CD8-positive, alpha-beta memory T cell (primary cell): Measurements from ENCODE around the gene PARP12. TPM values are rescaled to one million over a fixed set of nuclear protein-coding genes. Genes with fewer than 3 reads are reported as not detected.

Experiments used
- CTCF ChIA-PET: fragments of 350-600 bp; sonication (Branson Sonifier 250); formaldehyde crosslinking; loops from one replicate; lab custom pipeline; 2021; ENCODE audit warnings: antibody characterized with exemption; lab: Charles Lee
- POLR2A ChIA-PET: fragments of 350-600 bp; sonication (Branson Sonifier 250); formaldehyde crosslinking; loops from one replicate; lab custom pipeline; 2021; ENCODE audit warnings: antibody characterized with exemption; lab: Charles Lee
- DNase-seq, 5 donors: peaks; one replicate each; pipeline versions ENCODE4 v3.0.0 to v3.0.0-alpha.2; 2020 to 2022; ENCODE audit warnings: mixed read lengths in 1 of 5
- H3K27ac ChIP-seq: one replicate; pipeline ENCODE4 v1.7.0; 2013; ENCODE audit warnings: low read depth, mild to moderate bottlenecking, low read length, moderate library complexity
- H3K27me3 ChIP-seq: 2 replicates; pipeline ENCODE4 v1.7.0; 2013; ENCODE audit warnings: low read length, mild to moderate bottlenecking; ENCODE audit not compliant: insufficient read depth, poor library complexity, severe bottlenecking
- H3K36me3 ChIP-seq: 2 replicates; pipeline ENCODE4 v1.7.0; 2013; ENCODE audit warnings: mild to moderate bottlenecking, low read length, moderate library complexity; ENCODE audit not compliant: insufficient read depth
- H3K4me1 ChIP-seq: 2 replicates; pipeline ENCODE4 v1.7.0; 2013; ENCODE audit warnings: mild to moderate bottlenecking, low read length, moderate library complexity; ENCODE audit not compliant: insufficient read depth
- H3K4me3 ChIP-seq: 2 replicates; pipeline ENCODE4 v1.7.0; 2013; ENCODE audit warnings: mild to moderate bottlenecking, low read length
- H3K9me3 ChIP-seq: 2 replicates; pipeline ENCODE4 v1.7.0; 2013; ENCODE audit warnings: mild to moderate bottlenecking, low read length
- H3K27ac Mint-ChIP-seq, 8 donors: one replicate each; pipeline ENCODE4 v1.8.0; 2020 to 2021; ENCODE audit warnings: mixed read lengths in 8 of 8, mild to moderate bottlenecking in 6 of 8, inconsistent platforms in 3 of 8, moderate library complexity in 3 of 8
- H3K27me3 Mint-ChIP-seq, 2 donors: one replicate each; pipeline ENCODE4 v1.8.0; 2020 to 2021; ENCODE audit warnings: mixed read lengths in 2 of 2, mild to moderate bottlenecking in 1 of 2, moderate library complexity in 1 of 2
- H3K36me3 Mint-ChIP-seq, 3 donors: one replicate each; pipeline ENCODE4 v1.8.0; 2020 to 2021; ENCODE audit warnings: mixed read lengths in 3 of 3, inconsistent platforms in 1 of 3, mild to moderate bottlenecking in 1 of 3
- H3K4me1 Mint-ChIP-seq, 3 donors: one replicate each; pipeline ENCODE4 v1.8.0; 2020 to 2021; ENCODE audit warnings: mixed read lengths in 3 of 3, inconsistent platforms in 1 of 3, mild to moderate bottlenecking in 1 of 3
- H3K4me3 Mint-ChIP-seq, 7 donors: one replicate each; pipeline ENCODE4 v1.8.0; 2020 to 2021; ENCODE audit warnings: mixed read lengths in 7 of 7, mild to moderate bottlenecking in 6 of 7, moderate library complexity in 4 of 7, inconsistent platforms in 2 of 7
- H3K9me3 Mint-ChIP-seq, 5 donors: one replicate each; pipeline ENCODE4 v1.8.0; 2020 to 2022; ENCODE audit warnings: mixed read lengths in 5 of 5, mild to moderate bottlenecking in 3 of 5, moderate library complexity in 2 of 5, inconsistent platforms in 1 of 5
- polyA plus RNA-seq: library from polyadenylated mRNA; unstranded; fragments of 300-500 nt; fragmentation: Illumina TruSeq; gene quantifications from one replicate; pipeline ENCODE4 v1.2.3, GENCODE V29; 2021
- total RNA-seq, 2 experiments: library from RNA; stranded (reverse); gene quantifications; one replicate each; pipeline ENCODE4 v1.2.3, GENCODE V29; 2021

Gene PARP12
- total and polyA plus RNA-seq, 3 experiments from 2014 or later, result 24.7 to 34.0 (median 27.9) TPM

DNA sequence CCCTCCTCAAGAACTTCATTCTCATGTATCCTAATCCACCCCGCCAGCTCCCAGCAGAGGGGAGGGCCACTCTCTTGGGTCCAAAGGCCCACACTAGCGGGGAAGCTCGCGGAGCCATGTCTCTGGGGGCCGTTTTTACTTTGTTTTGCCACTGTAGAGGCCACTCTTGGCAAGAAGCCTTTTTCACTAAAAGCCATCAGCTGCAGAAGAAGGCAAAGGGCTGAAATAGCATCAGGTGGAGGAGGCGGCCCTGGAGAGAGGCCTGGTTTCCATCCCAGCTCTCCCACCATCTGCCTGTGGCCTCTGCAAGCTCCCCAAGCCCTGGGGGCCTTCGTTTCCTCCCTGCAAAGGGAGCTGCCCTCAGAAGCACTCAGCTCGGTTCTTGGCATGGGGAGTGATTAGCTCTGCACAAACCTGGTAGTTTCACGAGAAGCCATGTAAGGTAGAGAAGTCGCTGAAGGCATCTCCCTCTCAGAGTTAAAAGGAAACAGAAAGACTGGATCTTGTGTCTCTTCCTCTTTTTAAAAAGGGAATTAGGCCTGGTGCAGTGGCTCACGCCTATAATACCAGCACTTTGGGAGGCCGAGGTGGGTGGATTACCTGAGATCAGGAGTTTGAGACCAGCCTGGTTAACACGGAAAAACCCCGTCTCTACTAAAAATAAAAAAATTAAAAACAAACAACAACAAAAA is 70.3 kb downstream of the PARP12 start:
- H3K4me3 ChIP-seq, result no peak overlapping the region
- ChIA-PET CTCF (no interaction called here), POLR2A (no interaction called here)
- H3K36me3 ChIP-seq, result no peaks in the 10 kb centered on the region
- H3K4me3 Mint-ChIP-seq, result no peak overlapping the region
- no peaks in the 10 kb centered on the region for H3K9me3 ChIP-seq
- no peaks in the 10 kb centered on the region for H3K27me3 Mint-ChIP-seq
- no peaks in the 10 kb centered on the region for H3K27me3 ChIP-seq
- H3K4me1 ChIP-seq, result no peaks in the 10 kb centered on the region
- no peaks in the 10 kb centered on the region for H3K4me1 Mint-ChIP-seq
- no peaks in the 10 kb centered on the region for H3K9me3 Mint-ChIP-seq
- H3K36me3 Mint-ChIP-seq, result peaks cover 0 to 1% (median 0%) of the 10 kb centered on the region in 3 donors
- H3K27ac Mint-ChIP-seq, result no peak overlapping the region
- H3K27ac ChIP-seq, result no peak overlapping the region
- no peak for DNase-seq

- no peak overlapping the region for H3K4me3 Mint-ChIP-seq
- H3K27me3 Mint-ChIP-seq, result no peaks in the 10 kb centered on the region
- ChIA-PET CTCF (no interaction called here), POLR2A (no interaction called here)
- H3K27me3 ChIP-seq, result no peaks in the 10 kb centered on the region
- H3K4me1 ChIP-seq, result no peaks in the 10 kb centered on the region
- DNase-seq, result no peak
- H3K9me3 ChIP-seq, result no peaks in the 10 kb centered on the region
- H3K4me3 ChIP-seq, result no peak overlapping the region
- H3K27ac Mint-ChIP-seq, result no peak overlapping the region
- no peaks in the 10 kb centered on the region for H3K36me3 ChIP-seq
- no peaks in the 10 kb centered on the region for H3K9me3 Mint-ChIP-seq
- no peaks in the 10 kb centered on the region for H3K4me1 Mint-ChIP-seq
- H3K27ac ChIP-seq, result no peak overlapping the region
- H3K36me3 Mint-ChIP-seq, result peaks cover 0 to 3% (median 0%) of the 10 kb centered on the region in 3 donors
These were observed 70.8 kb downstream of the PARP12 start for GRCh38 chr7:139991911-139992310.

- H3K4me1 ChIP-seq, result no peaks in the 10 kb centered on the region
- peaks cover 0 to 3% (median 0%) of the 10 kb centered on the region in 3 donors for H3K36me3 Mint-ChIP-seq
- CTCF ChIA-PET, result no interaction called here
These were observed 71.5 kb downstream of the PARP12 start for GRCh38 chr7:139991269-139991666.

DNA sequence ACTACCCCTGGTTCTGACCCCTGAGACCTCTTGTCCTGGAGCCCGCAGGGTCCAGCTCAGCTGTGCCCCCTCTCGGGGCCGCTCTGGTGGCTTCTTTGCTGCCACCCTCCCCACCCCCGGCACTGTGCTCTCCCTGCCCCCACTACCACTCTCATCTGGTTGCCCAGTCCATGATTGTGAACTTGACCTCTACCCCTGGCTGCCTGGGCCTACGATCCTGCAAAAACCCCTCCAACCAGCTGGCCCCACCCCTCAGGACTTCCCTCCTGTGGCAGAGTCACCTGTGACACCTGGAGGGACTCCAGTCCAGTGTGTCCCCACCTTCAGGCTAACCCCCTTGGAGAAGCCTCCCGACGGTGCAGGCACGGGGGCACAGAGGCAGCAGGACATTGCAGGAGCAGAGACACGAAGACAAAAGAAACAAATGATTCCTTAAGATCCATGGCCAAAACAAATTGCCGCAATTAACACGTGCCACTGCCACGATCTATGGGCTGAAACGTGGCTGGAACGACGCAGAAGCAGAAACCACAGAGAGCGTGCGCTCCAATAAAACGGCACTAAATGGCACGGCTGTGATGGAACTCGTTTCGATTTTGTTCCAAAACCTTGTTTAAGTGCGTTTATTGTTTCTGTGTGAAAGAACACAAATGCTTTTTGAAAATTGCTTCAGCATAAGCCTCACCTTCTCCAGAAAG is 72.0 kb downstream of the PARP12 start:
- ChIA-PET CTCF (no interaction called here), POLR2A (no interaction called here)
- Mint-ChIP-seq H3K27me3 (no peaks in the 10 kb centered on the region), H3K36me3 (peaks cover 0 to 3% (median 0%) of the 10 kb centered on the region in 3 donors), H3K4me3 (no peak overlapping the region), H3K4me1 (no peaks in the 10 kb centered on the region), H3K27ac (no peak overlapping the region), H3K9me3 (no peaks in the 10 kb centered on the region)
- H3K9me3 ChIP-seq, result no peaks in the 10 kb centered on the region
- H3K27ac ChIP-seq, result no peak overlapping the region
- no peaks in the 10 kb centered on the region for H3K36me3 ChIP-seq
- H3K27me3 ChIP-seq, result no peaks in the 10 kb centered on the region
- H3K4me3 ChIP-seq, result no peak overlapping the region
- H3K4me1 ChIP-seq, result no peaks in the 10 kb centered on the region
- DNase-seq, result no peak

More at GRCh38 chr7:139991269-139991666, 71.5 kb downstream of the PARP12 start:
- Mint-ChIP-seq H3K27me3 (no peaks in the 10 kb centered on the region), H3K27ac (no peak overlapping the region), H3K4me3 (no peak overlapping the region), H3K9me3 (no peaks in the 10 kb centered on the region), H3K4me1 (no peaks in the 10 kb centered on the region)
- Histone ChIP-seq H3K9me3 (no peaks in the 10 kb centered on the region), H3K36me3 (no peaks in the 10 kb centered on the region), H3K27ac (no peak overlapping the region), H3K4me3 (no peak overlapping the region), H3K27me3 (no peaks in the 10 kb centered on the region)
- DNase-seq, result no peak
- POLR2A ChIA-PET, result no interaction called here

- ChIA-PET POLR2A (no interaction called here), CTCF (no interaction called here)
- Histone ChIP-seq H3K4me3 (no peak overlapping the region), H3K4me1 (no peaks in the 10 kb centered on the region), H3K36me3 (no peaks in the 10 kb centered on the region), H3K9me3 (no peaks in the 10 kb centered on the region), H3K27ac (no peak overlapping the region), H3K27me3 (no peaks in the 10 kb centered on the region)
- H3K36me3 Mint-ChIP-seq, result peaks cover 0 to 3% (median 0%) of the 10 kb centered on the region in 3 donors
- no peaks in the 10 kb centered on the region for H3K9me3 Mint-ChIP-seq
- H3K27me3 Mint-ChIP-seq, result no peaks in the 10 kb centered on the region
- no peak for DNase-seq
- H3K4me3 Mint-ChIP-seq, result no peak overlapping the region
- H3K4me1 Mint-ChIP-seq, result no peaks in the 10 kb centered on the region
- H3K27ac Mint-ChIP-seq, result peak overlapping the region in 1 of 8 donors; percentile 43
These were observed 72.6 kb downstream of the PARP12 start for GRCh38 chr7:139990142-139990535.

- no peak overlapping the region for H3K27ac ChIP-seq
- no peak overlapping the region for H3K4me3 ChIP-seq
- H3K9me3 Mint-ChIP-seq, result no peaks in the 10 kb centered on the region
- H3K27me3 Mint-ChIP-seq, result peaks cover 0 to 1% of the 10 kb centered on the region in 2 donors
- H3K4me3 Mint-ChIP-seq, result no peak overlapping the region
- DNase-seq, result no peak
- H3K4me1 Mint-ChIP-seq, result no peaks in the 10 kb centered on the region
- peaks cover 0 to 3% (median 0%) of the 10 kb centered on the region in 3 donors for H3K36me3 Mint-ChIP-seq
- no peaks in the 10 kb centered on the region for H3K36me3 ChIP-seq
- ChIA-PET POLR2A (no interaction called here), CTCF (interaction anchor here (1.0 to 1.1 kb wide), 2 partner anchors 14 to 385 kb away, joined by 3 read pairs; no protein-coding TSS in a partner anchor)
- H3K4me1 ChIP-seq, result no peaks in the 10 kb centered on the region
- H3K9me3 ChIP-seq, result no peaks in the 10 kb centered on the region
- no peak overlapping the region for H3K27ac Mint-ChIP-seq
- no peaks in the 10 kb centered on the region for H3K27me3 ChIP-seq
These were observed 73.2 kb downstream of the PARP12 start for GRCh38 chr7:139989366-139990141.

DNA sequence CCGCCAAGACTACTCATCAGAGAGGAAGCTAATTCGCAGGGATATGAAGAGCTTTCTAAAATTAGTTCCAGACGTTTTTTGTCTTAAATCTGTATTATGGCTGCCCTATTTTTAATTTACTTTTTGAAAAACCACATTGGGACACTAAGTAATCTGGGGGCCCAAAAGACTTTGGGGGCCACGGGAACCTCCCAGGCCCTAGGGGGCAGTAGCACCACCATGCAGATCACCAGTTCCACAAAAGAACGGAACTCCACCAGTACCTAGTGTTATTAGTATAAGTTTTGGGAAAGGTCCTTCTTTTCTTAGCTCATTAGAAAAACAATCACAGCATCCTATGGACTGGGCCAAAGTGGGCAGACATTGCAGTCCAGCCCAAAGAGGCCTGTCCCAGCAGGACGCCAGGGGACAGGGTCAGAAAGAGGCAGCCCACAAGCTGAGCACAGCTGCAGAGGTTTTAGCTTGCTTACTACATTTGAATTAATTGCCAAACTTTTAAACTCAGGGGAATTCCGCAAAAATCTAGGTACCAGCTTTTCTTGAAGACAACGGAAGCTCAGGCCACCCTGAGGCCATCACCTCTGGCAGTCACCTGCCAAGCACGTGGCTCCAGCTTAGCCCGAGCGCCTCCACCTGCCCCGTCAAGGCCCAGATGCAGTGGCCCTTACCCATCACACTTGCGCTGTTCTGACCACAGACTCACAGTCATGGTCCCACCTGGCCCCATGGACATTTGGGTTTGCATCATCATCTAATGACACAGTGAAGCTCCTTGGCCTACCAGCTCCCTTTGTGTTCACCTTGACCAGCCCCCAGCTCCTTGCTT is 74.8 kb downstream of the PARP12 start:
- ChIA-PET CTCF (interaction anchor here (1.1 to 1.5 kb wide), 6 partner anchors 11 to 384 kb away, joined by 3 to 4 read pairs (median 3); no protein-coding TSS in a partner anchor), POLR2A (no interaction called here)
- Mint-ChIP-seq H3K27ac (no peak overlapping the region), H3K27me3 (peaks cover 1 to 5% of the 10 kb centered on the region in 2 donors), H3K36me3 (peaks cover 0 to 3% (median 0%) of the 10 kb centered on the region in 3 donors), H3K4me1 (no peaks in the 10 kb centered on the region), H3K4me3 (no peak overlapping the region), H3K9me3 (no peaks in the 10 kb centered on the region)
- Histone ChIP-seq H3K9me3 (no peaks in the 10 kb centered on the region), H3K4me1 (no peaks in the 10 kb centered on the region), H3K27me3 (no peaks in the 10 kb centered on the region), H3K36me3 (no peaks in the 10 kb centered on the region), H3K4me3 (no peak overlapping the region), H3K27ac (no peak overlapping the region)
- no peak for DNase-seq
